ENCODE results near the gene BCR.

Gene BCR

DNA sequence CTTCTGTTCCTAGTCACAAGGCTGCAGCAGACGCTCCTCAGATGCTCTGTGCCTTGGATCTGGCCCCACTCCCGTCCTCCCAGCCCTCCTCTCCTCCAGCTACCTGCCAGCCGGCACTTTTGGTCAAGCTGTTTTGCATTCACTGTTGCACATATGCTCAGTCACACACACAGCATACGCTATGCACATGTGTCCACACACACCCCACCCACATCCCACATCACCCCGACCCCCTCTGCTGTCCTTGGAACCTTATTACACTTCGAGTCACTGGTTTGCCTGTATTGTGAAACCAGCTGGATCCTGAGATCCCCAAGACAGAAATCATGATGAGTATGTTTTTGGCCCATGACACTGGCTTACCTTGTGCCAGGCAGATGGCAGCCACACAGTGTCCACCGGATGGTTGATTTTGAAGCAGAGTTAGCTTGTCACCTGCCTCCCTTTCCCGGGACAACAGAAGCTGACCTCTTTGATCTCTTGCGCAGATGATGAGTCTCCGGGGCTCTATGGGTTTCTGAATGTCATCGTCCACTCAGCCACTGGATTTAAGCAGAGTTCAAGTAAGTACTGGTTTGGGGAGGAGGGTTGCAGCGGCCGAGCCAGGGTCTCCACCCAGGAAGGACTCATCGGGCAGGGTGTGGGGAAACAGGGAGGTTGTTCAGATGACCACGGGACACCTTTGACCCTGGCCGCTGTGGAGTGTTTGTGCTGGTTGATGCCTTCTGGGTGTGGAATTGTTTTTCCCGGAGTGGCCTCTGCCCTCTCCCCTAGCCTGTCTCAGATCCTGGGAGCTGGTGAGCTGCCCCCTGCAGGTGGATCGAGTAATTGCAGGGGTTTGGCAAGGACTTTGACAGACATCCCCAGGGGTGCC is 109.8 kb downstream of the BCR start:
- Histone ChIP-seq H3K27me3 (ENCODE audit: insufficient read depth, low read length, poor library complexity) (no peaks in the 10 kb centered on the region), H3K4me2 (ENCODE audit: low read length) (no peak overlapping the region), H3K36me3 (ENCODE audit: control insufficient read depth, insufficient read depth, low read length) (peaks cover 15% of the 10 kb centered on the region), H3K79me1 (ENCODE audit: low read length) (no peaks in the 10 kb centered on the region), H2BK15ac (replicated peaks; ENCODE audit: low read depth) (no peak overlapping the region), H2BK5ac (ENCODE audit: low read length) (no peak overlapping the region), H2BK120ac (ENCODE audit: low read depth, low read length) (no peak overlapping the region), H3K9ac (ENCODE audit: low read length) (no peak overlapping the region), H3K27ac (ENCODE audit: low read depth, low read length) (no peak overlapping the region), H3K79me2 (ENCODE audit: control insufficient read depth, insufficient read depth, low read length) (no peaks in the 10 kb centered on the region), H3K4ac (ENCODE audit: low read depth, low read length) (no peak overlapping the region), H3K56ac (ENCODE audit: low read length) (no peak overlapping the region), H4K5ac (ENCODE audit: low read length) (no peak overlapping the region), H3K4me1 (ENCODE audit: control insufficient read depth, low read depth, low read length) (no peaks in the 10 kb centered on the region), H4K8ac (ENCODE audit: low read depth, low read length) (no peak overlapping the region), H2AK5ac (ENCODE audit: low read length) (no peak overlapping the region), H3K18ac (ENCODE audit: low read length) (no peak overlapping the region), H3K23ac (ENCODE audit: low read length) (no peak overlapping the region), H3K4me3 (ENCODE audit: low read length) (no peak overlapping the region)
- DNase-seq, result peak; percentile 68
- WGBS (ENCODE audit: extremely low coverage, insufficient coverage, low lambda C conversion rate), result no CpG with 5 or more reads among the region's 18 CpGs

DNA sequence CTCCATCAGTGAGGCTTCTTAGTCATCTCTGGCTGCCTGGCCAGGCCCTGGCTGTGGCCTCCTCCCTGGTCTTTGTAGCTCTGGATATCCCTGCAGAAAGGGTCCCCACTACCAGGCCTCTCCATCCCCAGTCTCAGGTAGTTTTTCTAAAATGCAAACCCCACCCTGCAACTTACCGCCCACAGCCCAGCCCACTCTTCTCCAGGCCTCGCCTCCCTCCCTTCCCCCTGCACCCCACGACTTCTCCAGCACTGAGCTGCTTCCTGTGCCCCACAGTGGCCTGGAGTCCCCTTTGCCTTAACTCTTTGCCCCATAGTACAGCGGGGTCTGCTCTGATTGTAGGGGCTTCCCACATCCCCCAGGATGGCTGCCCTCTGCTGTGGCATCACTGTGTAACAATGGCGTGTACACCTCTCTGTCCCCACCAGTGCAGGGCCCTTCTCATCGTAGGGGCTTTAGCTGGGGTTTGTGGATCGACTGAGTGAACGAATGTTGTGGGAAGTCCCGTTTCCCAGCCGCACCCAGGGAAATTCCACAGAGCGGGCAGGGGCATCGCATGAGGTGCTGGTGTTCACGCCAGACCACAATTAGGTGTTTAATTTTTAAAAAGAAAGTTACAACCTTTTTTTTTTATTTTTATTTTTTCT is 111.6 kb downstream of the BCR start:
- Histone ChIP-seq H3K27me3 (ENCODE audit: insufficient read depth, low read length, poor library complexity) (no peaks in the 10 kb centered on the region), H4K8ac (ENCODE audit: low read depth, low read length) (no peak overlapping the region), H3K79me1 (ENCODE audit: low read length) (no peaks in the 10 kb centered on the region), H3K4me1 (ENCODE audit: control insufficient read depth, low read depth, low read length) (no peaks in the 10 kb centered on the region), H3K79me2 (ENCODE audit: control insufficient read depth, insufficient read depth, low read length) (no peaks in the 10 kb centered on the region), H2BK120ac (ENCODE audit: low read depth, low read length) (no peak overlapping the region), H3K23ac (ENCODE audit: low read length) (no peak overlapping the region), H3K56ac (ENCODE audit: low read length) (no peak overlapping the region), H3K4me3 (ENCODE audit: low read length) (no peak overlapping the region), H3K36me3 (ENCODE audit: control insufficient read depth, insufficient read depth, low read length) (peaks cover 13% of the 10 kb centered on the region), H2BK15ac (replicated peaks; ENCODE audit: low read depth) (no peak overlapping the region), H3K27ac (ENCODE audit: low read depth, low read length) (no peak overlapping the region), H2AK5ac (ENCODE audit: low read length) (no peak overlapping the region), H3K9ac (ENCODE audit: low read length) (no peak overlapping the region), H4K5ac (ENCODE audit: low read length) (no peak overlapping the region), H2BK5ac (ENCODE audit: low read length) (no peak overlapping the region), H3K4me2 (ENCODE audit: low read length) (no peak overlapping the region), H3K18ac (ENCODE audit: low read length) (no peak overlapping the region), H3K4ac (ENCODE audit: low read depth, low read length) (no peak overlapping the region)
- WGBS (ENCODE audit: extremely low coverage, insufficient coverage, low lambda C conversion rate), result no CpG with 5 or more reads among the region's 13 CpGs
- DNase-seq, result no peak

DNA sequence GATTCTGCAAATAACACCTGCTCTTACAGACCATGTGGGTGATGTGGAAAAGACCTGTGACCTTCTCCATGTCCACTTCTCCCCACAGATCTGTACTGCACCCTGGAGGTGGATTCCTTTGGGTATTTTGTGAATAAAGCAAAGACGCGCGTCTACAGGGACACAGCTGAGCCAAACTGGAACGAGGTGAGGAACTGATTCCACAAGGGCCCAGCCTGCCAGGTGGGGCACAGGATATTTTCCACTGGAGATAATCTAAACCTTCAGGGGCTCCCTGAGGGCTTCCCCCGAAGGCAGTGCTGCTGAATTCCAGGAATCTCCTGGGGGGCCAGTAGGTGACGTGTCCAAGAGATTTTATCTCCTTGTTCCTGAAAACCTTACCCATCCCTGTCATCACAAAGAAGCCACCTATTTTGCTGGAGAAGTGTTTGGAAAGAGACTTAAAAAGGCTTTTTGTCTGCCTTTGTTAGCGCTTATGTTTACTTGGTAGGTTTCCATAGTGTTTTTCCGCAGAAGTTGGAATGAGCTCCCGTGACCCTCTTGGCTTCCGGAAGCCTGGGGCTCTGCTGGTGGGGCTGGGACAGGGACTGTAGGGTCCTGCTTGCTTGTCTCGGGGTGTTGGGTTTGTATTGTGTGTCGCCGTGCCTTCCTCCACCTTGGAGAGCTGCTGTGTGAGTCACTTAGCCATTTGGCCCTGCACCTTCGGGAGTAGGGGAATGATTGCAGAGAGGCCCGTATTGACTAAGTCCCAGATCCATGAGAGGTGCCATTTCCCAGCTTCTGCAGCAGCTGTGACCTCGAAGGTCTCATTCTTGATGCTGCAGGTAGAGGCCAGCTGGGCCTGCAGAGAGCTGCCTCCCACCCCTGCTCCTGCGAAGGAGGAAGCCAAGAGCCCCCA is 112.4 kb downstream of the BCR start:
- H2BK5ac ChIP-seq (ENCODE audit: low read length), result no peak overlapping the region
- no peak overlapping the region for H2AK5ac ChIP-seq (ENCODE audit: low read length)
- H3K4ac ChIP-seq (ENCODE audit: low read depth, low read length), result no peak overlapping the region
- no peaks in the 10 kb centered on the region for H3K4me1 ChIP-seq (ENCODE audit: control insufficient read depth, low read depth, low read length)
- DNase-seq, result no peak
- no peak overlapping the region for H3K27ac ChIP-seq (ENCODE audit: low read depth, low read length)
- H4K5ac ChIP-seq (ENCODE audit: low read length), result no peak overlapping the region
- H3K79me2 ChIP-seq (ENCODE audit: control insufficient read depth, insufficient read depth, low read length), result no peaks in the 10 kb centered on the region
- no peaks in the 10 kb centered on the region for H3K79me1 ChIP-seq (ENCODE audit: low read length)
- H3K9ac ChIP-seq (ENCODE audit: low read length), result no peak overlapping the region
- H3K23ac ChIP-seq (ENCODE audit: low read length), result no peak overlapping the region
- H3K4me3 ChIP-seq (ENCODE audit: low read length), result no peak overlapping the region
- H4K8ac ChIP-seq (ENCODE audit: low read depth, low read length), result no peak overlapping the region
- no peak overlapping the region for H2BK15ac ChIP-seq (replicated peaks; ENCODE audit: low read depth)
- H3K4me2 ChIP-seq (ENCODE audit: low read length), result no peak overlapping the region
- H3K18ac ChIP-seq (ENCODE audit: low read length), result no peak overlapping the region
- no peak overlapping the region for H2BK120ac ChIP-seq (ENCODE audit: low read depth, low read length)
- peaks cover 12% of the 10 kb centered on the region for H3K36me3 ChIP-seq (ENCODE audit: control insufficient read depth, insufficient read depth, low read length)
- no peak overlapping the region for H3K56ac ChIP-seq (ENCODE audit: low read length)
- WGBS (ENCODE audit: extremely low coverage, insufficient coverage, low lambda C conversion rate), result no CpG with 5 or more reads among the region's 17 CpGs
- no peaks in the 10 kb centered on the region for H3K27me3 ChIP-seq (ENCODE audit: insufficient read depth, low read length, poor library complexity)

DNA sequence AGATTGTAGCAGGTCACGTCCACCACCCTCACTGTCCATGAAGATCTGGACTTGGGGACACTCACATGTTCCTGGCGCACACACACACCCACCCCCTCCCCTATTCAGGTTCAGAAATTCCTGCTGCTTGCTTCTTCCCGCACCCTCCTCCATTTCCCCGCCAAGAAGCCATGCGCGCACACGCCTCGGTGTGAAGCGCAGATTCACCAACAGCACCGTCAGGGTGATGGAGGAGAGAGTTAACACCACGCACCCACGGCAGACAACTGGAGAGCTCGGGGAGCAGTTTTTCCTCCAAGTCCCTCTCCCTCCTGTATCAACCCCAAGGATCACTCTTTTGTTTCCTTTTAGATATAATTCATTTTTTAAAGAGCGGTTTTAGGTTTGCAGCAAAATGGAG is 113.4 kb downstream of the BCR start:
- WGBS (ENCODE audit: extremely low coverage, insufficient coverage, low lambda C conversion rate), result no CpG with 5 or more reads among the region's 14 CpGs
- Histone ChIP-seq H3K27ac (ENCODE audit: low read depth, low read length) (no peak overlapping the region), H3K18ac (ENCODE audit: low read length) (no peak overlapping the region), H2BK5ac (ENCODE audit: low read length) (no peak overlapping the region), H2BK15ac (replicated peaks; ENCODE audit: low read depth) (no peak overlapping the region), H3K4me1 (ENCODE audit: control insufficient read depth, low read depth, low read length) (no peaks in the 10 kb centered on the region), H3K79me1 (ENCODE audit: low read length) (no peaks in the 10 kb centered on the region), H3K27me3 (ENCODE audit: insufficient read depth, low read length, poor library complexity) (no peaks in the 10 kb centered on the region), H3K4ac (ENCODE audit: low read depth, low read length) (no peak overlapping the region), H2AK5ac (ENCODE audit: low read length) (no peak overlapping the region), H3K79me2 (ENCODE audit: control insufficient read depth, insufficient read depth, low read length) (no peaks in the 10 kb centered on the region), H3K4me3 (ENCODE audit: low read length) (no peak overlapping the region), H3K9ac (ENCODE audit: low read length) (no peak overlapping the region), H3K36me3 (ENCODE audit: control insufficient read depth, insufficient read depth, low read length) (peaks cover 12% of the 10 kb centered on the region), H2BK120ac (ENCODE audit: low read depth, low read length) (no peak overlapping the region), H3K23ac (ENCODE audit: low read length) (no peak overlapping the region), H3K56ac (ENCODE audit: low read length) (no peak overlapping the region), H4K5ac (ENCODE audit: low read length) (no peak overlapping the region), H3K4me2 (ENCODE audit: low read length) (no peak overlapping the region), H4K8ac (ENCODE audit: low read depth, low read length) (no peak overlapping the region)
- DNase-seq, result no peak

DNA sequence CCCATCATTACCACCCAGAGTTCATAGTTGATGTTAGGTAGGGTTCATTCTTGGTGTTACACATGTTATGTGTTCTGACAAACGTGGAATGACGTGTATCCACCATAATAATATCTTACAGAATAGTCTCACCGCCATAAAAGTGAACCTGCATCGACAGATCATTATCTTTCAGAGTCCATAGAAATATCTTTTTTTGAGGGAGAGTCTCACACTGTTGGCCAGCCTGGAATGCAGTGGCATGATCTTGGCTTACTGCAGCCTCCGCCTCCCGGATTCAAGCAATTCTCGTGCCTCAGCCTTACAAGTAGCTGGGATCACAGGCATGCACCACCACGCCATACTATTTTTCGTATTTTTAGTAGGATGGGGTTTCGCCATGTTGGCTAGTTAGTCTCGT is 113.9 kb downstream of the BCR start:
- Histone ChIP-seq H3K36me3 (ENCODE audit: control insufficient read depth, insufficient read depth, low read length) (peaks cover 12% of the 10 kb centered on the region), H2BK120ac (ENCODE audit: low read depth, low read length) (no peak overlapping the region), H3K27me3 (ENCODE audit: insufficient read depth, low read length, poor library complexity) (no peaks in the 10 kb centered on the region), H3K79me2 (ENCODE audit: control insufficient read depth, insufficient read depth, low read length) (no peaks in the 10 kb centered on the region), H3K23ac (ENCODE audit: low read length) (no peak overlapping the region), H3K18ac (ENCODE audit: low read length) (no peak overlapping the region), H4K8ac (ENCODE audit: low read depth, low read length) (no peak overlapping the region), H3K4me1 (ENCODE audit: control insufficient read depth, low read depth, low read length) (no peaks in the 10 kb centered on the region), H3K27ac (ENCODE audit: low read depth, low read length) (no peak overlapping the region), H3K4me2 (ENCODE audit: low read length) (no peak overlapping the region), H4K5ac (ENCODE audit: low read length) (no peak overlapping the region), H2AK5ac (ENCODE audit: low read length) (no peak overlapping the region), H3K79me1 (ENCODE audit: low read length) (no peaks in the 10 kb centered on the region), H2BK5ac (ENCODE audit: low read length) (no peak overlapping the region), H3K56ac (ENCODE audit: low read length) (no peak overlapping the region), H3K9ac (ENCODE audit: low read length) (no peak overlapping the region), H3K4ac (ENCODE audit: low read depth, low read length) (no peak overlapping the region), H2BK15ac (replicated peaks; ENCODE audit: low read depth) (no peak overlapping the region), H3K4me3 (ENCODE audit: low read length) (no peak overlapping the region)
- WGBS (ENCODE audit: extremely low coverage, insufficient coverage, low lambda C conversion rate), result no CpG with 5 or more reads among the region's 11 CpGs
- DNase-seq, result no peak

All from mesendoderm (in vitro differentiated cells).